Activated CD4-positive, alpha-beta T cell treated with anti-CD3 and anti-CD28 coated beads for 1 hour (primary cell): ENCODE measurements around the gene GP1BB.

Experiments
- DNase-seq: peaks from one replicate; pipeline ENCODE4 v3.0.0-alpha.2; 2020

GP1BB gene

GRCh38 chr22:19743081-19743480, 19.7 kb downstream of the GP1BB start:
- no peak for DNase-seq

DNA sequence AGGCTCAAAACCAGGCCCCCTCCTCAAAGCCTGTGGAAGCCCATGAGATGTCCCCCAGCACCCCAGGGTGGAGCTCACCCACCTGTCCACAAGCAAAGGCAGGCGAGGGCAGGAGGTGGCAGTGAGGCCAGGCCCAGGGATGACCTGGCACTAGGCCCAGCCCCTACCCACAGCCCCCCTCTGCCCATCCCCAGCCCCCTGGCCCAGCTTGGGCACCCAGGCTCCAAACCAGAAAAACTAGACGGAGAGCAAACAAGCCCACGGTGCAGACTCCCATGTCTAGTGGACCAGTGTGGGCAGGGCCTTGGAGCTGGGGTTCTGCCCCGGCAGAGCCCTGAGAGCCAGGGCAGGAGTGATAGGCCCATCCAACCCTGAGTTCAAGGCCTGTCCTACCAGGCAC, 20.3 kb downstream of the GP1BB start:
- no peak for DNase-seq

DNA sequence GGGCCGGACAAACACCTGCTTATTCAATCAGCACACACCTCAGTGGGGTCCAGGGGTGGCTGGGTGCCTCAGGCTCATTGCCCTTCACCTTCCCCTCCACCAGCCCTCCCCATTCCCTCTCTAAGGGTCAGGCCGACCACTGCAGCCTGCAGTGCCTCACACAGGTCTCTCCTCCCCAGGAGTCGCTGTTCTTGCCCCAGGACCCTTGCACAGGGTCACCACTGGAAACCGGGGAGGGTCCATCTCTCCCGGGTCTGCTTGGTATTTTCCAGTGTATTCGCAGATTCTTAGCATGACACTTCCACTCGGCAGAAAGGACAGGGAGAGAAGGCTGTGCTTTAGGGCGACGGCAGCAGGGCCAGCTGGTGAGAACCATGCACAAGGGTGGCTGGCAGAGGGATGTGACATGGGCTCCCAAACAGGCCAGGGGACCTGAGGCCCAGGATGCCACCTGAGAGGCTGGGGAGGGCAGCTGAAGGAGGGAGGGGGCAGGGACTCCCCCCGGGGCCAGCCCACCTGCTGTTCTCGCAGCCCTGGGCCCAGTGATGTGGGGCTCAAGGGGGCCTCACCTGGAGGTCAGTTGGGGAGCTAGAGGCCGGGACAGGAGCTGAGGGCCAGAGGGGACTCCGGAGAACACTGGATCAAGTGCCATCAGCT, 21.1 kb downstream of the GP1BB start:
- no peak for DNase-seq

DNA sequence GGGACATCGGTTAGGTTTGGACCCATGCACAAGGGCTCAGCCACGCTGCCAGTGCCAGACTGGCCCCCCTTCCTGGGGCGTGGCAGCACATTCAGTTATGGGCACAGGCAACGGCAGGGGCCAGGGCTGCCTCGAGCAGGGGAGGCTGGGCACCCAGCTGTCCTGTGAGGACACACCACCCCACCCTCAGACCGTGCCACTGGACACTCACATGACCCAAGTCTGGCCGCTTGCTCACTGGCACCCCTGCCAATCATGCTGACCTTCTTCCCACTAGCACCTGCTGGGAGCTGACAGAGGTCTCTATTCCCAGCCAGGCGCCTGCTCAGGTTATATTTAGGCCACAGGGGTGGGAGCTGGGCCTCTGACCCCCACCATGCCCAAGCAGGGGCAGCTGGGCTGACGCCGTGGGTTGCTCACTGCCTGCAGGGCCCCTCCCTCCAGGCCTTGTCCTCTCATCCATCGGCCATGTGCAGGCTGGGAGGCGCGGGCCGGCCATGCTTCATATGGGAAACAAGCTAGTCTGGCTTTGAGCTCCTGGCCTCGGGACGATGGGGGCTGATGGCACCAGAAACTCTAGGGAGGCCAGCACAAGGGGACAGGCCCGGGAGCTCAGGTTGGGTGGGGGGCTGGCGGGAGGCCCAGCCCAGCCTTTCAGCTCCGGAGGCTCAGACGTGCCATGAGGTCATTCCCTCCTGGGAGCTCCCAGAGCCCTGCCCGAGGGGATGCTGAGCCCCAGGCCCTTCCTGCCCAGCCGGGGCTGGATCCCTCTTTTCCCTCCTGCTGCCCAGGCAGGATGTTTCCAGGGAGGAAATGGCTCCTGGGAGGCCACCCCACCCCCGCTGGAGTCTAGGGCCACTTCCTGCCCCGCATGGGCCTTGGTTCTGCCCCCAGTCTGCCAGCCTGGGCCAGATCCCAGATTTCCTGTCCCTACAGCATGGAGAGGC, 22.1 kb downstream of the GP1BB start:
- no peak for DNase-seq

- DNase-seq: no peak
These were observed 23.4 kb downstream of the GP1BB start for GRCh38 chr22:19746726-19747125.

DNA sequence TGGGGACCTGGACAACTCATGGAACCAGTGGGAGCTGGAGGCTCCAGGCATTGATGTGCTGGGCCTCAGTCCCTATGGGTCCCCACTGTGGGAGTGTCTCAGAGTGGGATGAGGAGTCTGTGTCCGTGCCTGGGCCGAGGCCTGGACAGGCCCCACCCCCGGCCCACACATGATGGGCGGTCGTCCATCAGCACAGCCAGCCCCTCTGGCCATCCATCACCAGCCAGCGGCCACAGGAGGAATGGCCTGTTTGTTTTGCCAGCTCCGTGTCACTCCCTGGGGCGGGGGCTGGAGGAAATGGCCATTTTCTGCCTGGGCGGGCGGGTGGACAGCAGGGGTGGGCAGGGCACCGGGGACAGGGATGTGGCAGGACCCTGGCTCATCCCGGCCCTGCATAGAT, 24.2 kb downstream of the GP1BB start:
- no peak for DNase-seq

DNA sequence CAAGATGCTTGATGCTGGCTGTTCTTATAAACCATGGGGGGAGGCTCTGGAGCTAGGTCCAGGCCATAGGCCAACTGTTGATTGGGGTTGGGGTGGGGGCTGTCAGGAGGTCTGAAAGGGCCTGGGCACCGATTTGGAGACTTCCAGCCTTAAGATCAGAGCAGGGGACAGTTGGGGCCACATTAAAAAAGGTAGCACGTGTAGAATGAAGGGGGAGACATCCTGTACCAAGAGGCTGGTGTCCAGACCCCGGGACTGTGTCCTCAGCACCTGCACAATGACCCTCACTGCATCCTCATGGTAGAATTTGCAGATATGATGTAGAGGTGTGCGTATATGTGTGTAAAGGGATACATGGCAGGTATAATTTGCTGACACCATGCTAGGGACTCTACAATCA, 24.8 kb downstream of the GP1BB start:
- DNase-seq: no peak

DNA sequence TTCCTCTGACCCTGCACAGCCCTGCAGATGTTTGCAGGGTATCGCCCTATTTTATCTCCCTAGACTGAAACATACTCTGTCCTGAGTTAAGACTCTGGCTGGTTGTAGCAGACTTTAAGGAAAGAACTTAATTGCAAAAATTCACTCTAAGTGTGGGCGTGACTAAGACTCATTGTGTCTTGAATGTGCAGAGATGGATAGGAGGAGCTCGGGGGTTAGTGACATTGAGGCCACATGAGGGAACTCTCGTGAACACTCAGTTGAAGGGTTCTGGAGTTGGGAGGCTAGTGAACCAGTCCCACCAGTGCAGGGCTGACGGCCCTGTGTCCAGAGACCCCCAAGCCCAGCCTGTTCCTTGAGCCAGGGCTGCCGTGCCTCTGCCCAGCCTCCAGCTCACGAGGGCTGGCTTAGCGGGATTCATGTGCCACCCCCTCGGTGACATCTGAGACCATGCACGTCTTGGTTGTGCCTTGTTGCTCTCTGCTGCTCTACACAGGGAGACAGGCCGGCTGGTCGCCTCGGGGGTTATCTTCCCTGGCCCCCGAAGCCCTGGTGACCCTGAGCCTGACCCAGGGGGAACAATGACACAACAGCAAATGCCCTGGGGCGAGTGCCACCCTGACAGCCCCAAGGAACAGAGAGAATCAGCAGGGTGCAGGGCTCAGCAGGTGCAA, 25.8 kb downstream of the GP1BB start:
- DNase-seq: no peak

DNA sequence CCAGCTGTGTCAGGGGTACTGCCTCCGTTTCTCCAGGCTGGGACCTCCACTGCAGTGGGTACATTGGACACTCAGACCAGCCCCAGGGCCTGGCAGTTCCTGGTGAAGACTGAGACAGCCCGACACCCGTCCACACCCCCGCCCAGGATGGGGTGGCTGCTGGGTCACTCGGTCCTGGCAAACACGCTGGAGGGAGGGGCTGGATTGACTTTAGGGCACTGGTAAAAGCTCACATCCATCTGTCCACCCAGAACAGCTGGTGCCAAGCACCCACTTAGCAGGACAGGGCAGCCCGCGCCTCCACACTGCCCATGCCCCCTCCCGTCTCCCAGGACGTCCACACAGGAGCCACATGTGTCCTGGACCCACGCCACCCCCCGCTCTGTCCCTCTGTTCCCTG, 26.5 kb downstream of the GP1BB start:
- DNase-seq: no peak

GRCh38 chr22:19750507-19751490, 27.5 kb downstream of the GP1BB start:
- DNase-seq: no peak

- no peak for DNase-seq
These were observed 28.3 kb downstream of the GP1BB start for GRCh38 chr22:19751497-19752245.

- DNase-seq: no peak
These were observed 29.9 kb downstream of the GP1BB start for GRCh38 chr22:19753090-19753842.

DNA sequence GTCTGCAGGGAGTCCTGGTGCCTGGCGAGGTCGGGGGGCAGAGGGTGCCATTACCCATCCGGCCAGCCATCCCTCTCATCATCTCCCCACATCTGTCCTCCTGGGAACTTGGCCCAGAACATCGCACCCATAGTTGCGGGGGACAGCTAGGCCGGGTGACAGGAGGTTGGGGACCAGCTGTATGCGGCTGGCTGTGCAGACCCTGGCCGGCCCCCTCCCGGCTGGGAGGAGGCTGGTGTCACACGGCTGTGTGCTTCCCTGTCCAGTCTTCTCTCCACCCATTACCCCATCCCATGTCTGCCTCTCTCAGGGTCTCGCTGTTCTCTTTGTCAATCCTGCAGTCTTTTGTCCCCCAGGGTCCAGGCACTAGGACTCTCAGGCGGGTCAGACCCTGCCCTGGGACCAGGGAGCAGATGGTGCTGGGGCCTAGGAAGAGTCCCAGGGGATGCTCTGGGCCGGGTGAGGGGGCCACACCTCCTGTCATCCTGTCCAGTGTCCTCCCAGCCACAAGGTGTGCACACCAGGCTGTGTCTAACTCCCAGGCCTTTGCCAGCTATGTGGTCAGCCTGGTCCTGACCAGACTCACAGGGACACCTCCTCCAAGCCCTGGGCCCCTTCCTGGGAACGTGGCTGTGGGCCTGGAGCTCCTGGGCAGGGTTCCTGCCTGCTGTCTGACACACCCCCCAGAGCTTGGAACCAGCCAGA, 30.8 kb downstream of the GP1BB start:
- no peak for DNase-seq

DNA sequence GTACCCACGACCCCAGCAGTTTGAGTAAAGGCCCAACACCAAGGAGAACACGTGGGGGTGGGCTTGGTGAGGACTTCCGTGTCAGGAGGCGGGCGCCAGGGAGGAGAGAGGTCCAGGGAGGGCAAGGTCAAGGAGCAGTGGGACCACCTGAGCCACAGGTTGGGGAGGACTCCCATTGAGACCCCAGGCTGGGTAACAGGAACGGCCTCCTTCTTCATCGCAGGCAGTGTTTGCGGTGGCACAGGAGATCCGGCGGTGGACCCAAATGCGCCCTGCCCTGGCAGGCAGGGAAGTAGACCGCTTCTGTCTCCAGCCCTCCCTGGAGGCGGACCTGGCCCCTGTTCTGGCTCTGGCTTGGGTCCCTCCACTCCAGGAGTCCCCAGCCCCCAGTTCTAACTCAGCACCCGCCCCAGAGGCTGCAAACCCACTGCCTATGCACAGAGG, 31.4 kb downstream of the GP1BB start:
- no peak for DNase-seq

DNA sequence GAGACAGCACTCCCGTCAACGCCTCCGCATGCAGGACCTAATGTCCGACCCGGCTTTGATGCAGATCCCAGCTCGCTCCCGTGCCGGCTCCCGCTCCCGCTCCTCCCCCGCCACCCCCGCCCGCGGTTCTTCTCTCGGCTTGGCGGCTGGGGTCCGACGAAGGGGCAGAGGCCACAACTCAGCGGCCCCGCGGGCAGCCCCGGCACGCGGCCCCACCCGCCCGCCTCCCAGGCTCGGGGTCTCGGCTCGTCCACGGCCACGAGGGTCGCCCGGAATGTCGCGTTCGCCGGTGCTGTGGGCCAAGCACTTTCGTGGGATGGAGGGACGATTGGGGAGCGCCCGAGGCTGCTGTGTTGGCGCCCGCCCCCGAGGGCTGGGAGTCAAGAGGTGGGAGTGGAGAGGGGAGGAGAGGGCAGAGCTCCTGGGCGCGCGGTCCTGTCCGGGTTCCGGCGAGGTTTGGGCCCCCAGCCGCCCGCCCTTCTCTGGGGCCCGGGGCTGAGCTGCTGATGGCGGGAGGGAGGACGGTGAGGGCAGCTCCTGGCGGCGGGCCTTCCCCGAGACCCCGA, 31.9 kb downstream of the GP1BB start:
- no peak for DNase-seq

GRCh38 chr22:19755722-19756287, 32.5 kb downstream of the GP1BB start:
- no peak for DNase-seq

GRCh38 chr22:19756288-19757128, 33.2 kb downstream of the GP1BB start:
- peak; percentile 62 for DNase-seq
